Measurements from ENCODE around the gene PRSS53.

- TF ChIP-seq, protein P1, sequence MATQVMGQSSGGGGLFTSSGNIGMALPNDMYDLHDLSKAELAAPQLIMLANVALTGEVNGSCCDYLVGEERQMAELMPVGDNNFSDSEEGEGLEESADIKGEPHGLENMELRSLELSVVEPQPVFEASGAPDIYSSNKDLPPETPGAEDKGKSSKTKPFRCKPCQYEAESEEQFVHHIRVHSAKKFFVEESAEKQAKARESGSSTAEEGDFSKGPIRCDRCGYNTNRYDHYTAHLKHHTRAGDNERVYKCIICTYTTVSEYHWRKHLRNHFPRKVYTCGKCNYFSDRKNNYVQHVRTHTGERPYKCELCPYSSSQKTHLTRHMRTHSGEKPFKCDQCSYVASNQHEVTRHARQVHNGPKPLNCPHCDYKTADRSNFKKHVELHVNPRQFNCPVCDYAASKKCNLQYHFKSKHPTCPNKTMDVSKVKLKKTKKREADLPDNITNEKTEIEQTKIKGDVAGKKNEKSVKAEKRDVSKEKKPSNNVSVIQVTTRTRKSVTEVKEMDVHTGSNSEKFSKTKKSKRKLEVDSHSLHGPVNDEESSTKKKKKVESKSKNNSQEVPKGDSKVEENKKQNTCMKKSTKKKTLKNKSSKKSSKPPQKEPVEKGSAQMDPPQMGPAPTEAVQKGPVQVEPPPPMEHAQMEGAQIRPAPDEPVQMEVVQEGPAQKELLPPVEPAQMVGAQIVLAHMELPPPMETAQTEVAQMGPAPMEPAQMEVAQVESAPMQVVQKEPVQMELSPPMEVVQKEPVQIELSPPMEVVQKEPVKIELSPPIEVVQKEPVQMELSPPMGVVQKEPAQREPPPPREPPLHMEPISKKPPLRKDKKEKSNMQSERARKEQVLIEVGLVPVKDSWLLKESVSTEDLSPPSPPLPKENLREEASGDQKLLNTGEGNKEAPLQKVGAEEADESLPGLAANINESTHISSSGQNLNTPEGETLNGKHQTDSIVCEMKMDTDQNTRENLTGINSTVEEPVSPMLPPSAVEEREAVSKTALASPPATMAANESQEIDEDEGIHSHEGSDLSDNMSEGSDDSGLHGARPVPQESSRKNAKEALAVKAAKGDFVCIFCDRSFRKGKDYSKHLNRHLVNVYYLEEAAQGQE (IDR thresholded peaks at IDR 0.05; ENCODE audit: insufficient read depth in 1 of 2, low read depth in 2 of 2, low read length in 1 of 2): no peak
- TF ChIP-seq, protein P2, sequence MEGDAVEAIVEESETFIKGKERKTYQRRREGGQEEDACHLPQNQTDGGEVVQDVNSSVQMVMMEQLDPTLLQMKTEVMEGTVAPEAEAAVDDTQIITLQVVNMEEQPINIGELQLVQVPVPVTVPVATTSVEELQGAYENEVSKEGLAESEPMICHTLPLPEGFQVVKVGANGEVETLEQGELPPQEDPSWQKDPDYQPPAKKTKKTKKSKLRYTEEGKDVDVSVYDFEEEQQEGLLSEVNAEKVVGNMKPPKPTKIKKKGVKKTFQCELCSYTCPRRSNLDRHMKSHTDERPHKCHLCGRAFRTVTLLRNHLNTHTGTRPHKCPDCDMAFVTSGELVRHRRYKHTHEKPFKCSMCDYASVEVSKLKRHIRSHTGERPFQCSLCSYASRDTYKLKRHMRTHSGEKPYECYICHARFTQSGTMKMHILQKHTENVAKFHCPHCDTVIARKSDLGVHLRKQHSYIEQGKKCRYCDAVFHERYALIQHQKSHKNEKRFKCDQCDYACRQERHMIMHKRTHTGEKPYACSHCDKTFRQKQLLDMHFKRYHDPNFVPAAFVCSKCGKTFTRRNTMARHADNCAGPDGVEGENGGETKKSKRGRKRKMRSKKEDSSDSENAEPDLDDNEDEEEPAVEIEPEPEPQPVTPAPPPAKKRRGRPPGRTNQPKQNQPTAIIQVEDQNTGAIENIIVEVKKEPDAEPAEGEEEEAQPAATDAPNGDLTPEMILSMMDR (IDR thresholded peaks at IDR 0.05): no peak
These were observed 45.9 kb downstream of the PRSS53 start for GRCh38 chr16:31042866-31043265.
